K562 (cell line): ENCODE measurements around the gene CABP4. TPM values are rescaled to one million over a fixed set of nuclear protein-coding genes. Genes with fewer than 3 reads are reported as not detected.

Experiments
- BRF1 ChIP-seq: IDR thresholded peaks from 3 replicates; pipeline ENCODE4 v1.6.1; 2011; ENCODE audit warnings: borderline replicate concordance, mild to moderate bottlenecking; ENCODE audit not compliant: insufficient read length; ENCODE audit errors: extremely low read depth
- DIDO1 ChIP-seq: fragments of 450-650 bp; IDR thresholded peaks from 2 replicates; pipeline ENCODE4 v1.6.1; 2016; ENCODE audit warnings: low read depth, missing biosample characterization, missing genetic modification characterization
- ETV6 ChIP-seq, 3 experiments: fragments of 150-350 bp in 1 of 3; sonication (generic) in 1 of 3; formaldehyde crosslinking in 1 of 3; IDR thresholded peaks; 2 replicates each; pipeline versions ENCODE4 v1.6.1 to v1.8.0; 2014 to 2022; ENCODE audit warnings: borderline replicate concordance in 2 of 3, low read depth in 2 of 3, antibody characterized with exemption in 1 of 3, low read length in 1 of 3, mild to moderate bottlenecking in 1 of 3, missing genetic modification reagents in 1 of 3
- GTF2A2 ChIP-seq: IDR thresholded peaks from 2 replicates; pipeline ENCODE4 v1.6.1; 2016; ENCODE audit warnings: mild to moderate bottlenecking, missing genetic modification characterization, missing compliant biosample characterization
- IRF2 ChIP-seq: sonication (generic); formaldehyde crosslinking; IDR thresholded peaks from 2 replicates; pipeline ENCODE4 v1.8.1; 2022; ENCODE audit warnings: mild to moderate bottlenecking, missing genetic modification reagents
- MAZ ChIP-seq, 2 experiments: fragments of 450-650 bp in 1 of 2; sonication (generic) in 1 of 2; formaldehyde crosslinking; IDR thresholded peaks in 1 of 2; conservative IDR thresholded peaks in 1 of 2; 2 replicates each; pipeline versions ENCODE4 v1.4.0 to v1.5.0; 2020; ENCODE audit warnings: mild to moderate bottlenecking in 1 of 2, missing genetic modification reagents in 1 of 2
- RFX1 ChIP-seq: fragments of 450-650 bp; IDR thresholded peaks from 2 replicates; pipeline ENCODE4 v1.6.1; 2016; ENCODE audit warnings: mild to moderate bottlenecking, moderate library complexity
- RFX5 ChIP-seq: IDR thresholded peaks from 2 replicates; pipeline ENCODE4 v1.6.1; 2011; ENCODE audit warnings: low read depth, mild to moderate bottlenecking, improper control_type of control experiment, low read length
- TBL1XR1 ChIP-seq, 2 experiments: IDR thresholded peaks; 2 replicates each; pipeline ENCODE4 v1.6.1; 2012; ENCODE audit warnings: improper control_type of control experiment in 2 of 2, low read length in 2 of 2, mild to moderate bottlenecking in 1 of 2
- ZNF124 ChIP-seq: sonication (generic); formaldehyde crosslinking; IDR thresholded peaks from 2 replicates; pipeline ENCODE4 v1.8.1; 2022; ENCODE audit warnings: missing genetic modification reagents
- ZNF3 ChIP-seq: fragments of 250-450 bp; sonication (Bioruptor Pico); IDR thresholded peaks from 2 replicates; pipeline ENCODE4 v1.5.0; 2021; ENCODE audit warnings: mild to moderate bottlenecking, moderate library complexity
- polyA plus RNA-seq, 8 experiments: library from polyadenylated mRNA; depleted of rRNA in 4 of 8; stranded (reverse) in 5 of 8; unstranded in 3 of 8; fragments of >200 nt; fragmentation: Nextera tagmentation in 2 of 8; fragmentation: Illumina TruSeq in 1 of 8; extraction: Ambion mirVana in 2 of 8; extraction: Trizol in 1 of 8; gene quantifications; 2 replicates each; pipeline versions ENCODE4 v1.2.1 to v1.2.3, GENCODE V29; 2011 to 2014; ENCODE audit warnings: inconsistent platforms in 1 of 8, missing spikeins in 1 of 8
- total RNA-seq, 7 experiments: library from RNA; depleted of rRNA in 6 of 7; stranded (reverse); fragments of >200 nt in 6 of 7; fragmentation: Illumina TruSeq in 2 of 7; extraction: Trizol in 2 of 7; gene quantifications; 2 replicates each; pipeline versions ENCODE4 v1.2.1 to v1.2.3, GENCODE V29; 2011 to 2021; ENCODE audit warnings: low replicate concordance in 1 of 7
- TF ChIP-seq, protein P1 (sequence below): fragments of 250-450 bp; sonication (Bioruptor Pico); IDR thresholded peaks from 2 replicates; pipeline ENCODE4 v1.8.0; 2021; ENCODE audit warnings: moderate library complexity, mild to moderate bottlenecking, inconsistent platforms
- TF ChIP-seq, protein P2 (sequence below): fragments of 250-450 bp; sonication (Bioruptor Pico); IDR thresholded peaks from 2 replicates; pipeline ENCODE4 v1.8.0; 2022; ENCODE audit warnings: moderate library complexity, mild to moderate bottlenecking, inconsistent platforms
- TF ChIP-seq, protein P3 (sequence below): sonication (generic); formaldehyde crosslinking; IDR thresholded peaks from 2 replicates; pipeline ENCODE4 v1.8.0; 2023; ENCODE audit warnings: mild to moderate bottlenecking, missing genetic modification reagents
- TF ChIP-seq, protein P4 (sequence below): fragments of 450-650 bp; IDR thresholded peaks from 2 replicates; pipeline ENCODE4 v1.6.1; 2017; ENCODE audit warnings: mild to moderate bottlenecking, moderate library complexity
- TF ChIP-seq, protein P5 (sequence below): fragments of 450-650 bp; IDR thresholded peaks from 2 replicates; pipeline ENCODE4 v1.6.1; 2016; ENCODE audit warnings: borderline replicate concordance

The CABP4 gene
- total and polyA plus RNA-seq, 9 of the 15 experiments (the other 6 are each of a cell fraction or from before 2014, with no cell fraction given), result 0.11 TPM; not detected in 8

DNA sequence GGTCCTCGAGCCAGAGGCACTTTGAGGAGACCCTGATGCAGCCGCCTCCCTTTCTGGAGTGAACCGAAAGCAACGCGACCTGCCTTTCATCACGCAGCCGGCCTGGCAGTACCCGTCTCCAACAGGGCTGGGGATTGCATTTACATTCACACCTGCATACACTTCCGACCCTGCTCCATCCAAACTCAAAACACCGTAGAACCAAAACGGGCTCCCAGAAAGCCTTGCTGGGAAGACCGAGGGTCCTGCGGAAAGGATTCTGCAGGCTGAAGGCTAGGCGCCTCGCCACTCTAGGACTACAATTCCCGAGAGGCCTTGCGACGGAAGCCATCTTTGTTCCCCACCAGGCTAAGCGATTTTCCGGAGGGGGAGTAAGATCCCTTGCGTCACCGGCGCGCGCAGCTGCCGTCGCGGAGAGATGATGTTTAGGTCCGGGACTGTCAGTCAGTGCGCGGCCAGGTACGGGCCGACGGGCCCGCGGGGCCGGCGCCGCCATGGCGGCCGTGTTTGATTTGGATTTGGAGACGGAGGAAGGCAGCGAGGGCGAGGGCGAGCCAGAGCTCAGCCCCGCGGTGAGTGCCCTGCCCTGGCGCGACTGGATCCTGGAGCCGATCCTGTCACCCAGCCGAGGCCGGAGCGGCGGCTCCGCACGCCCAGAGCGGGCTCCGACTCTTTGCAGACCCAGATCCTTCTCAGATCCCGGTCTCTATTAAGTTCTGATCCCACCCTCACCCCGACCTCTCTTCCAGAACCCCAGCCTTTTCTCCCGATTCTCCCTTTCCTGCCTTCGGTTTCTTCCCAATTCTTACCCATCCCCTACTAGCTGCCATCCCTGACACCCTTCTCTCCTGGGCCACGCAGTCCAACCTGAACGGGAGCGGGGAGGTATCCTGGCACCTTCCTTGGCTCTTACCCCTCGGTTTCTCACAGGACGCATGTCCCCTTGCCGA is 26.8 kb upstream of the CABP4 start, which contains the start of gene RPS6KB2 (continued):
- TF ChIP-seq MAZ (CRISPR knock-in tag; conservative IDR thresholded peaks at IDR 0.05 in 1 of 2, IDR thresholded peaks at IDR 0.05 in 1 of 2), result peak; percentile 92 to 93
- TF ChIP-seq IRF2 (CRISPR knock-in tag), result no peak
- peak; percentile 77 for TF ChIP-seq DIDO1
- TF ChIP-seq, protein P1, sequence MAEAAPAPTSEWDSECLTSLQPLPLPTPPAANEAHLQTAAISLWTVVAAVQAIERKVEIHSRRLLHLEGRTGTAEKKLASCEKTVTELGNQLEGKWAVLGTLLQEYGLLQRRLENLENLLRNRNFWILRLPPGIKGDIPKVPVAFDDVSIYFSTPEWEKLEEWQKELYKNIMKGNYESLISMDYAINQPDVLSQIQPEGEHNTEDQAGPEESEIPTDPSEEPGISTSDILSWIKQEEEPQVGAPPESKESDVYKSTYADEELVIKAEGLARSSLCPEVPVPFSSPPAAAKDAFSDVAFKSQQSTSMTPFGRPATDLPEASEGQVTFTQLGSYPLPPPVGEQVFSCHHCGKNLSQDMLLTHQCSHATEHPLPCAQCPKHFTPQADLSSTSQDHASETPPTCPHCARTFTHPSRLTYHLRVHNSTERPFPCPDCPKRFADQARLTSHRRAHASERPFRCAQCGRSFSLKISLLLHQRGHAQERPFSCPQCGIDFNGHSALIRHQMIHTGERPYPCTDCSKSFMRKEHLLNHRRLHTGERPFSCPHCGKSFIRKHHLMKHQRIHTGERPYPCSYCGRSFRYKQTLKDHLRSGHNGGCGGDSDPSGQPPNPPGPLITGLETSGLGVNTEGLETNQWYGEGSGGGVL, result no peak
- TF ChIP-seq, protein P2, sequence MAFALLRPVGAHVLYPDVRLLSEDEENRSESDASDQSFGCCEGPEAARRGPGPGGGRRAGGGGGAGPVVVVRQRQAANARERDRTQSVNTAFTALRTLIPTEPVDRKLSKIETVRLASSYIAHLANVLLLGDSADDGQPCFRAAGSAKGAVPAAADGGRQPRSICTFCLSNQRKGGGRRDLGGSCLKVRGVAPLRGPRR, result no peak
- no peak for TF ChIP-seq GTF2A2
- TF ChIP-seq, protein P3, sequence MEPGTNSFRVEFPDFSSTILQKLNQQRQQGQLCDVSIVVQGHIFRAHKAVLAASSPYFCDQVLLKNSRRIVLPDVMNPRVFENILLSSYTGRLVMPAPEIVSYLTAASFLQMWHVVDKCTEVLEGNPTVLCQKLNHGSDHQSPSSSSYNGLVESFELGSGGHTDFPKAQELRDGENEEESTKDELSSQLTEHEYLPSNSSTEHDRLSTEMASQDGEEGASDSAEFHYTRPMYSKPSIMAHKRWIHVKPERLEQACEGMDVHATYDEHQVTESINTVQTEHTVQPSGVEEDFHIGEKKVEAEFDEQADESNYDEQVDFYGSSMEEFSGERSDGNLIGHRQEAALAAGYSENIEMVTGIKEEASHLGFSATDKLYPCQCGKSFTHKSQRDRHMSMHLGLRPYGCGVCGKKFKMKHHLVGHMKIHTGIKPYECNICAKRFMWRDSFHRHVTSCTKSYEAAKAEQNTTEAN, result no peak
- TF ChIP-seq TBL1XR1 (IDR thresholded peaks at IDR 0.05; ENCODE audit: low read length in 2 of 2), result peak in 1 of 2 experiments; percentile 100; a peak in 2 of 4 replicates
- TF ChIP-seq, protein P4, sequence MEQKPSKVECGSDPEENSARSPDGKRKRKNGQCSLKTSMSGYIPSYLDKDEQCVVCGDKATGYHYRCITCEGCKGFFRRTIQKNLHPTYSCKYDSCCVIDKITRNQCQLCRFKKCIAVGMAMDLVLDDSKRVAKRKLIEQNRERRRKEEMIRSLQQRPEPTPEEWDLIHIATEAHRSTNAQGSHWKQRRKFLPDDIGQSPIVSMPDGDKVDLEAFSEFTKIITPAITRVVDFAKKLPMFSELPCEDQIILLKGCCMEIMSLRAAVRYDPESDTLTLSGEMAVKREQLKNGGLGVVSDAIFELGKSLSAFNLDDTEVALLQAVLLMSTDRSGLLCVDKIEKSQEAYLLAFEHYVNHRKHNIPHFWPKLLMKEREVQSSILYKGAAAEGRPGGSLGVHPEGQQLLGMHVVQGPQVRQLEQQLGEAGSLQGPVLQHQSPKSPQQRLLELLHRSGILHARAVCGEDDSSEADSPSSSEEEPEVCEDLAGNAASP, result no peak
- TF ChIP-seq ETV6 (IDR thresholded peaks at IDR 0.05; ENCODE audit: borderline replicate concordance in 1 of 2, low read depth in 2 of 2, low read length in 1 of 2), result no peak
- TF ChIP-seq ETV6 (CRISPR knock-in tag; IDR thresholded peaks at IDR 0.05; ENCODE audit: borderline replicate concordance), result no peak
- TF ChIP-seq ZNF124 (CRISPR knock-in tag), result no peak
- no peak for TF ChIP-seq ZNF3 (CRISPR knock-in tag)
- TF ChIP-seq, protein P5, sequence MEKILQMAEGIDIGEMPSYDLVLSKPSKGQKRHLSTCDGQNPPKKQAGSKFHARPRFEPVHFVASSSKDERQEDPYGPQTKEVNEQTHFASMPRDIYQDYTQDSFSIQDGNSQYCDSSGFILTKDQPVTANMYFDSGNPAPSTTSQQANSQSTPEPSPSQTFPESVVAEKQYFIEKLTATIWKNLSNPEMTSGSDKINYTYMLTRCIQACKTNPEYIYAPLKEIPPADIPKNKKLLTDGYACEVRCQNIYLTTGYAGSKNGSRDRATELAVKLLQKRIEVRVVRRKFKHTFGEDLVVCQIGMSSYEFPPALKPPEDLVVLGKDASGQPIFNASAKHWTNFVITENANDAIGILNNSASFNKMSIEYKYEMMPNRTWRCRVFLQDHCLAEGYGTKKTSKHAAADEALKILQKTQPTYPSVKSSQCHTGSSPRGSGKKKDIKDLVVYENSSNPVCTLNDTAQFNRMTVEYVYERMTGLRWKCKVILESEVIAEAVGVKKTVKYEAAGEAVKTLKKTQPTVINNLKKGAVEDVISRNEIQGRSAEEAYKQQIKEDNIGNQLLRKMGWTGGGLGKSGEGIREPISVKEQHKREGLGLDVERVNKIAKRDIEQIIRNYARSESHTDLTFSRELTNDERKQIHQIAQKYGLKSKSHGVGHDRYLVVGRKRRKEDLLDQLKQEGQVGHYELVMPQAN, result peak; percentile 51; the same call in 1 of the 2 replicates
- no peak for TF ChIP-seq RFX5
- TF ChIP-seq RFX1, result no peak
- no peak for TF ChIP-seq BRF1
